Adrenal gland (tissue), 5 donors: ENCODE data around the gene TLR8.

ENCODE experiments used
- POLR2A ChIP-seq, 2 donors: fragments of 450-650 bp; IDR thresholded peaks; one replicate each; pipeline ENCODE4 v1.6.1; 2017; ENCODE audit warnings: antibody characterized with exemption in 2 of 2, mild to moderate bottlenecking in 2 of 2, moderate library complexity in 1 of 2
- TF ChIP-seq, protein P1 (sequence below), 6 experiments: fragments of 450-650 bp in 4 of 6; fragments of 200-600 bp in 2 of 6; sonication (generic) in 1 of 6; IDR thresholded peaks; 1 replicate in 5 of 6; 2 replicates in 1 of 6; pipeline versions ENCODE4 v1.5.1 to v1.8.0; 2016 to 2021; ENCODE audit warnings: antibody characterized with exemption in 6 of 6, mild to moderate bottlenecking in 2 of 6, moderate library complexity in 1 of 6
- donor health status: DM: no; HTN: no; CAD: no.

DNA sequence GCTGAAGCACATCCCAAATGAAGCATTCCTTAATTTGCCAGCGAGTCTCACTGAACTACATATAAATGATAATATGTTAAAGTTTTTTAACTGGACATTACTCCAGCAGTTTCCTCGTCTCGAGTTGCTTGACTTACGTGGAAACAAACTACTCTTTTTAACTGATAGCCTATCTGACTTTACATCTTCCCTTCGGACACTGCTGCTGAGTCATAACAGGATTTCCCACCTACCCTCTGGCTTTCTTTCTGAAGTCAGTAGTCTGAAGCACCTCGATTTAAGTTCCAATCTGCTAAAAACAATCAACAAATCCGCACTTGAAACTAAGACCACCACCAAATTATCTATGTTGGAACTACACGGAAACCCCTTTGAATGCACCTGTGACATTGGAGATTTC, 14.6 kb downstream of the TLR8 start:
- TF ChIP-seq, protein P1, sequence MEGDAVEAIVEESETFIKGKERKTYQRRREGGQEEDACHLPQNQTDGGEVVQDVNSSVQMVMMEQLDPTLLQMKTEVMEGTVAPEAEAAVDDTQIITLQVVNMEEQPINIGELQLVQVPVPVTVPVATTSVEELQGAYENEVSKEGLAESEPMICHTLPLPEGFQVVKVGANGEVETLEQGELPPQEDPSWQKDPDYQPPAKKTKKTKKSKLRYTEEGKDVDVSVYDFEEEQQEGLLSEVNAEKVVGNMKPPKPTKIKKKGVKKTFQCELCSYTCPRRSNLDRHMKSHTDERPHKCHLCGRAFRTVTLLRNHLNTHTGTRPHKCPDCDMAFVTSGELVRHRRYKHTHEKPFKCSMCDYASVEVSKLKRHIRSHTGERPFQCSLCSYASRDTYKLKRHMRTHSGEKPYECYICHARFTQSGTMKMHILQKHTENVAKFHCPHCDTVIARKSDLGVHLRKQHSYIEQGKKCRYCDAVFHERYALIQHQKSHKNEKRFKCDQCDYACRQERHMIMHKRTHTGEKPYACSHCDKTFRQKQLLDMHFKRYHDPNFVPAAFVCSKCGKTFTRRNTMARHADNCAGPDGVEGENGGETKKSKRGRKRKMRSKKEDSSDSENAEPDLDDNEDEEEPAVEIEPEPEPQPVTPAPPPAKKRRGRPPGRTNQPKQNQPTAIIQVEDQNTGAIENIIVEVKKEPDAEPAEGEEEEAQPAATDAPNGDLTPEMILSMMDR (IDR thresholded peaks at IDR 0.05), result no peak
- no peak for TF ChIP-seq POLR2A (IDR thresholded peaks at IDR 0.05)
